Liver (tissue), 9 donors: ENCODE measurements around the gene DLL1. TPM values are rescaled to one million over a fixed set of nuclear protein-coding genes. Genes with fewer than 3 reads are reported as not detected.

Experiments used
- DNase-seq: peaks from one replicate; pipeline ENCODE4 v3.0.0-alpha.2; 2017; ENCODE audit warnings: low spot score
- H3K27ac ChIP-seq, 2 donors: one replicate each; pipeline ENCODE4 v1.7.0; 2013; ENCODE audit warnings: inconsistent platforms in 2 of 2, low read length in 2 of 2, control low read depth in 1 of 2, low read depth in 1 of 2, mild to moderate bottlenecking in 1 of 2
- H3K27me3 ChIP-seq, 4 donors: one replicate each; pipeline versions ENCODE4 v1.6.1 to v1.7.0; 2013; ENCODE audit warnings: low read length in 3 of 4, inconsistent platforms in 1 of 4, mild to moderate bottlenecking in 1 of 4, moderate library complexity in 1 of 4; ENCODE audit not compliant: control insufficient read depth in 4 of 4, insufficient read depth in 4 of 4
- H3K36me3 ChIP-seq, 4 donors: one replicate each; pipeline versions ENCODE4 v1.6.1 to v1.7.0; 2013; ENCODE audit warnings: low read length in 3 of 4, mild to moderate bottlenecking in 3 of 4, low read depth in 1 of 4, moderate library complexity in 1 of 4; ENCODE audit not compliant: control insufficient read depth in 4 of 4, insufficient read depth in 3 of 4
- H3K4me1 ChIP-seq, 4 donors: one replicate each; pipeline versions ENCODE4 v1.6.1 to v1.7.0; 2013; ENCODE audit warnings: low read length in 3 of 4, mild to moderate bottlenecking in 3 of 4, moderate library complexity in 1 of 4; ENCODE audit not compliant: control insufficient read depth in 4 of 4, insufficient read depth in 4 of 4
- H3K4me3 ChIP-seq, 3 donors: one replicate each; pipeline versions ENCODE4 v1.6.1 to v1.7.0; 2013; ENCODE audit warnings: low read length in 3 of 3, control low read depth in 1 of 3, low read depth in 1 of 3, mild to moderate bottlenecking in 1 of 3
- H3K9ac ChIP-seq, 2 donors: one replicate each; pipeline ENCODE4 v1.7.0; 2013; ENCODE audit warnings: low read length in 2 of 2, mild to moderate bottlenecking in 2 of 2, moderate library complexity in 2 of 2, control low read depth in 1 of 2, low read depth in 1 of 2
- H3K9me3 ChIP-seq, 4 donors: one replicate each; pipeline versions ENCODE4 v1.6.1 to v1.7.0; 2013; ENCODE audit warnings: low read length in 3 of 4; ENCODE audit not compliant: control insufficient read depth in 4 of 4
- ATF3 ChIP-seq: IDR thresholded peaks from 2 replicates; pipeline ENCODE4 v1.6.1; 2016; ENCODE audit warnings: antibody characterized with exemption
- EGR1 ChIP-seq, 2 donors: IDR thresholded peaks; 2 replicates each; pipeline ENCODE4 v1.6.1; 2016 to 2018; ENCODE audit warnings: antibody characterized with exemption in 2 of 2, low read depth in 2 of 2
- FOXA1 ChIP-seq: IDR thresholded peaks from 2 replicates; pipeline ENCODE4 v1.6.1; 2016; ENCODE audit warnings: antibody characterized with exemption
- FOXA2 ChIP-seq: IDR thresholded peaks from 2 replicates; pipeline ENCODE4 v1.6.1; 2016; ENCODE audit warnings: antibody characterized with exemption
- GABPA ChIP-seq, 2 donors: IDR thresholded peaks in 1 of 2; conservative IDR thresholded peaks in 1 of 2; 2 replicates each; pipeline ENCODE4 v1.6.1; 2016; ENCODE audit warnings: antibody characterized with exemption in 2 of 2, mild to moderate bottlenecking in 1 of 2, moderate library complexity in 1 of 2
- HNF4A ChIP-seq, 2 donors: conservative IDR thresholded peaks; 2 replicates each; pipeline ENCODE4 v1.6.1; 2016; ENCODE audit warnings: antibody characterized with exemption in 2 of 2, mild to moderate bottlenecking in 2 of 2
- HNF4G ChIP-seq: IDR thresholded peaks from 2 replicates; pipeline ENCODE4 v1.6.1; 2016; ENCODE audit warnings: antibody characterized with exemption
- JUND ChIP-seq, 2 donors: IDR thresholded peaks; 2 replicates each; pipeline ENCODE4 v1.6.1; 2016; ENCODE audit warnings: antibody characterized with exemption in 2 of 2
- RAD21 ChIP-seq, 2 donors: IDR thresholded peaks; 2 replicates each; pipeline ENCODE4 v1.6.1; 2016; ENCODE audit warnings: antibody characterized with exemption in 2 of 2, mild to moderate bottlenecking in 2 of 2
- RXRA ChIP-seq, 2 donors: IDR thresholded peaks; 2 replicates each; pipeline ENCODE4 v1.6.1; 2017 to 2018; ENCODE audit warnings: antibody characterized with exemption in 2 of 2, mild to moderate bottlenecking in 1 of 2
- SP1 ChIP-seq: IDR thresholded peaks from 2 replicates; pipeline ENCODE4 v1.6.1; 2018; ENCODE audit warnings: antibody characterized with exemption, mild to moderate bottlenecking
- TAF1 ChIP-seq: conservative IDR thresholded peaks from 2 replicates; pipeline ENCODE4 v1.6.1; 2016; ENCODE audit warnings: antibody characterized with exemption, mild to moderate bottlenecking
- YY1 ChIP-seq: IDR thresholded peaks from 2 replicates; pipeline ENCODE4 v1.6.1; 2016; ENCODE audit warnings: antibody characterized with exemption, mild to moderate bottlenecking
- ZBTB33 ChIP-seq: IDR thresholded peaks from 2 replicates; pipeline ENCODE4 v1.6.1; 2016; ENCODE audit warnings: antibody characterized with exemption
- WGBS: extraction: QIAGEN DNeasy Blood & Tissue Kit; methylation state at CpG from one replicate; pipeline ENCODE4 v1.1.7; 2013; 5-methylcytosine and 5-hydroxymethylcytosine counted together
- polyA plus RNA-seq, 2 donors: library from polyadenylated mRNA; stranded (reverse) in 1 of 2; unstranded in 1 of 2; fragments of 200-250 nt in 1 of 2; fragments of >200 nt in 1 of 2; fragmentation: Nextera tagmentation in 1 of 2; extraction: Ambion mirVana in 1 of 2; gene quantifications; one replicate each; pipeline versions ENCODE4 v1.2.1 to v1.2.3, GENCODE V29; 2013 to 2015
- total RNA-seq, 2 donors: library from RNA; depleted of rRNA; stranded (reverse); fragments of >200 nt; gene quantifications; one replicate each; pipeline ENCODE4 v1.2.3, GENCODE V29; 2014
- TF ChIP-seq, protein P1 (sequence below): IDR thresholded peaks from 2 replicates; pipeline ENCODE4 v1.6.1; 2016; ENCODE audit warnings: antibody characterized with exemption
- TF ChIP-seq, protein P2 (sequence below): IDR thresholded peaks from 2 replicates; pipeline ENCODE4 v1.6.1; 2016; ENCODE audit warnings: antibody characterized with exemption, mild to moderate bottlenecking
- donor health status: healthy.
- donor health status: healthy.
- donor health status: healthy.
- donor health status: healthy.
- donor health status: healthy.

The DLL1 gene
- total and polyA plus RNA-seq, 4 donors, result 1.0 to 2.3 (median 1.7) TPM

GRCh38 chr6:170278743-170279094, 12.2 kb downstream of the DLL1 start:
- Histone ChIP-seq H3K36me3 (peaks cover 0 to 2% (median 0%) of the 10 kb centered on the region in 4 donors), H3K9me3 (no peaks in the 10 kb centered on the region), H3K4me3 (no peak overlapping the region), H3K27ac (no peak overlapping the region), H3K27me3 (peaks cover 0 to 2% (median 0%) of the 10 kb centered on the region in 4 donors), H3K9ac (no peak overlapping the region), H3K4me1 (peaks cover 0 to 13% (median 6%) of the 10 kb centered on the region in 4 donors)
- no peak for TF ChIP-seq RAD21 (IDR thresholded peaks at IDR 0.05)
- no peak for DNase-seq
- 67% methylated on average over 9 of the region's 9 CpGs for WGBS

GRCh38 chr6:170277893-170278742, 12.8 kb downstream of the DLL1 start:
- no peak for TF ChIP-seq YY1
- no peak for TF ChIP-seq ZBTB33
- no peak for TF ChIP-seq RXRA (IDR thresholded peaks at IDR 0.05)
- no peak for TF ChIP-seq FOXA2
- no peak for TF ChIP-seq HNF4A (conservative IDR thresholded peaks at IDR 0.05)
- no peak for TF ChIP-seq HNF4G
- TF ChIP-seq, protein P1, sequence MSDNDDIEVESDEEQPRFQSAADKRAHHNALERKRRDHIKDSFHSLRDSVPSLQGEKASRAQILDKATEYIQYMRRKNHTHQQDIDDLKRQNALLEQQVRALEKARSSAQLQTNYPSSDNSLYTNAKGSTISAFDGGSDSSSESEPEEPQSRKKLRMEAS, result no peak
- no peak for TF ChIP-seq ATF3
- H3K4me3 ChIP-seq, result no peak overlapping the region
- WGBS, result 82% methylated on average over 8 of the region's 8 CpGs
- peaks cover 0 to 13% (median 6%) of the 10 kb centered on the region in 4 donors for H3K4me1 ChIP-seq
- H3K27ac ChIP-seq, result no peak overlapping the region
- no peaks in the 10 kb centered on the region for H3K9me3 ChIP-seq
- peaks cover 0 to 2% (median 0%) of the 10 kb centered on the region in 4 donors for H3K36me3 ChIP-seq
- DNase-seq, result no peak
- peaks cover 0 to 2% (median 0%) of the 10 kb centered on the region in 4 donors for H3K27me3 ChIP-seq
- H3K9ac ChIP-seq, result no peak overlapping the region

- DNase-seq, result no peak
- H3K9me3 ChIP-seq, result no peaks in the 10 kb centered on the region
- H3K4me1 ChIP-seq, result peaks cover 0 to 13% (median 6%) of the 10 kb centered on the region in 4 donors
- 62% methylated on average over 29 of the region's 29 CpGs for WGBS
- no peaks in the 10 kb centered on the region for H3K27me3 ChIP-seq
- H3K27ac ChIP-seq, result peak overlapping the region; percentile 21 to 27
- no peaks in the 10 kb centered on the region for H3K36me3 ChIP-seq
- H3K4me3 ChIP-seq, result no peak overlapping the region
- no peak overlapping the region for H3K9ac ChIP-seq
- TF ChIP-seq FOXA1, result no peak
- TF ChIP-seq RXRA (IDR thresholded peaks at IDR 0.05), result peak; percentile 46 to 76
- TF ChIP-seq HNF4A (conservative IDR thresholded peaks at IDR 0.05), result peak; percentile 37 to 56
- TF ChIP-seq GABPA (IDR thresholded peaks at IDR 0.05 in 1 of 2, conservative IDR thresholded peaks at IDR 0.05 in 1 of 2), result peak in 1 of 2 donors; percentile 53
- TF ChIP-seq HNF4G, result no peak
- TF ChIP-seq ATF3, result no peak
- peak; percentile 62 for TF ChIP-seq SP1
- TF ChIP-seq, protein P1, result peak; percentile 36
- TF ChIP-seq ZBTB33, result no peak
- TF ChIP-seq, protein P2, sequence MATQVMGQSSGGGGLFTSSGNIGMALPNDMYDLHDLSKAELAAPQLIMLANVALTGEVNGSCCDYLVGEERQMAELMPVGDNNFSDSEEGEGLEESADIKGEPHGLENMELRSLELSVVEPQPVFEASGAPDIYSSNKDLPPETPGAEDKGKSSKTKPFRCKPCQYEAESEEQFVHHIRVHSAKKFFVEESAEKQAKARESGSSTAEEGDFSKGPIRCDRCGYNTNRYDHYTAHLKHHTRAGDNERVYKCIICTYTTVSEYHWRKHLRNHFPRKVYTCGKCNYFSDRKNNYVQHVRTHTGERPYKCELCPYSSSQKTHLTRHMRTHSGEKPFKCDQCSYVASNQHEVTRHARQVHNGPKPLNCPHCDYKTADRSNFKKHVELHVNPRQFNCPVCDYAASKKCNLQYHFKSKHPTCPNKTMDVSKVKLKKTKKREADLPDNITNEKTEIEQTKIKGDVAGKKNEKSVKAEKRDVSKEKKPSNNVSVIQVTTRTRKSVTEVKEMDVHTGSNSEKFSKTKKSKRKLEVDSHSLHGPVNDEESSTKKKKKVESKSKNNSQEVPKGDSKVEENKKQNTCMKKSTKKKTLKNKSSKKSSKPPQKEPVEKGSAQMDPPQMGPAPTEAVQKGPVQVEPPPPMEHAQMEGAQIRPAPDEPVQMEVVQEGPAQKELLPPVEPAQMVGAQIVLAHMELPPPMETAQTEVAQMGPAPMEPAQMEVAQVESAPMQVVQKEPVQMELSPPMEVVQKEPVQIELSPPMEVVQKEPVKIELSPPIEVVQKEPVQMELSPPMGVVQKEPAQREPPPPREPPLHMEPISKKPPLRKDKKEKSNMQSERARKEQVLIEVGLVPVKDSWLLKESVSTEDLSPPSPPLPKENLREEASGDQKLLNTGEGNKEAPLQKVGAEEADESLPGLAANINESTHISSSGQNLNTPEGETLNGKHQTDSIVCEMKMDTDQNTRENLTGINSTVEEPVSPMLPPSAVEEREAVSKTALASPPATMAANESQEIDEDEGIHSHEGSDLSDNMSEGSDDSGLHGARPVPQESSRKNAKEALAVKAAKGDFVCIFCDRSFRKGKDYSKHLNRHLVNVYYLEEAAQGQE, result no peak
- no peak for TF ChIP-seq JUND (IDR thresholded peaks at IDR 0.05)
- no peak for TF ChIP-seq EGR1 (IDR thresholded peaks at IDR 0.05; ENCODE audit: low read depth in 2 of 2)
- TF ChIP-seq FOXA2, result no peak
- no peak for TF ChIP-seq YY1
- TF ChIP-seq TAF1, result no peak
- TF ChIP-seq RAD21 (IDR thresholded peaks at IDR 0.05), result peak; percentile 42 to 46
These were observed 14.4 kb downstream of the DLL1 start for GRCh38 chr6:170276369-170277057.
